Keratinocyte (primary cell): ENCODE results near the gene ERC2. TPM values are rescaled to one million over a fixed set of nuclear protein-coding genes. Genes with fewer than 3 reads are reported as not detected.

Experiments used
- DNase-seq: peaks from one replicate; pipeline ENCODE4 v3.0.0-alpha.2; 2011; ENCODE audit warnings: low read depth, missing footprints, low spot score
- FAIRE-seq: peaks from 2 replicates; lab custom pipeline; 2011; peaks lifted over from hg19 to GRCh38; lab: Jason Lieb, UNC
- H2AFZ ChIP-seq: 2 replicates; pipeline ENCODE4 v1.6.0; 2012; ENCODE audit warnings: low read length, control low read depth, inconsistent platforms; ENCODE audit not compliant: control insufficient read depth
- H3K27ac ChIP-seq: 2 replicates; pipeline ENCODE4 v1.5.1; 2011; ENCODE audit warnings: low read length; ENCODE audit not compliant: control insufficient read depth, insufficient read depth
- H3K27me3 ChIP-seq: 3 replicates; pipeline ENCODE4 v1.6.0; 2011; ENCODE audit warnings: low read length; ENCODE audit not compliant: control insufficient read depth, insufficient read depth; ENCODE audit errors: extremely low read depth
- H3K36me3 ChIP-seq, 2 experiments: 2 replicates in 1 of 2; 3 replicates in 1 of 2; pipeline ENCODE4 v1.5.1; 2011; ENCODE audit warnings: low read length in 2 of 2, mild to moderate bottlenecking in 1 of 2; ENCODE audit not compliant: control insufficient read depth in 2 of 2, insufficient read depth in 2 of 2; ENCODE audit errors: extremely low read depth in 1 of 2
- H3K4me1 ChIP-seq: 3 replicates; pipeline ENCODE4 v1.5.1; 2011; ENCODE audit warnings: low read length; ENCODE audit not compliant: control insufficient read depth, insufficient read depth; ENCODE audit errors: extremely low read depth
- H3K4me2 ChIP-seq: 3 replicates; pipeline ENCODE4 v1.6.0; 2011; ENCODE audit warnings: low read depth, low read length; ENCODE audit not compliant: control insufficient read depth, insufficient read depth; ENCODE audit errors: extremely low read depth
- H3K4me3 ChIP-seq, 3 experiments: fragments of 200-600 bp in 1 of 3; sonication (generic) in 1 of 3; 2 replicates in 2 of 3; 3 replicates in 1 of 3; pipeline ENCODE4 v1.5.1; 2011 to 2016; ENCODE audit warnings: low read length in 3 of 3, mild to moderate bottlenecking in 3 of 3, control low read depth in 2 of 3, inconsistent platforms in 1 of 3, low read depth in 1 of 3, mixed read lengths in 1 of 3, mixed run types in 1 of 3, moderate library complexity in 1 of 3; ENCODE audit not compliant: control insufficient read depth in 2 of 3, insufficient read depth in 2 of 3; ENCODE audit errors: extremely low read depth in 1 of 3
- H3K79me2 ChIP-seq: 2 replicates; pipeline ENCODE4 v1.6.0; 2012; ENCODE audit warnings: low read length; ENCODE audit not compliant: control insufficient read depth, insufficient read depth
- H3K9ac ChIP-seq: 3 replicates; pipeline ENCODE4 v1.6.0; 2011; ENCODE audit warnings: low read length; ENCODE audit not compliant: control insufficient read depth, insufficient read depth; ENCODE audit errors: extremely low read depth
- H3K9me1 ChIP-seq: 3 replicates; pipeline ENCODE4 v1.6.0; 2011; ENCODE audit warnings: low read length; ENCODE audit not compliant: control insufficient read depth, insufficient read depth; ENCODE audit errors: extremely low read depth
- H3K9me3 ChIP-seq: 2 replicates; pipeline ENCODE4 v1.5.1; 2012; ENCODE audit warnings: low read depth, low read length; ENCODE audit not compliant: control insufficient read depth
- H4K20me1 ChIP-seq: 3 replicates; pipeline ENCODE4 v1.6.0; 2011; ENCODE audit warnings: low read length; ENCODE audit not compliant: control insufficient read depth, insufficient read depth; ENCODE audit errors: extremely low read depth
- CTCF ChIP-seq, 3 experiments: IDR thresholded peaks in 1 of 3; conservative IDR thresholded peaks in 1 of 3; optimal IDR thresholded peaks in 1 of 3; 2 replicates in 2 of 3; 3 replicates in 1 of 3; pipeline versions ENCODE3 to v1.5.1; 2011; ENCODE audit warnings: low read length in 3 of 3, mild to moderate bottlenecking in 3 of 3, moderate library complexity in 2 of 3, control low read depth in 1 of 3, inconsistent platforms in 1 of 3; ENCODE audit not compliant: insufficient read depth in 2 of 3; ENCODE audit errors: extremely low read depth in 1 of 3
- EZH2 ChIP-seq: IDR thresholded peaks from one replicate; pipeline ENCODE4 v1.6.1; 2012; ENCODE audit warnings: inconsistent platforms, mild to moderate bottlenecking, low read length, moderate library complexity
- dilution Hi-C: fragments of 300-500 bp; cut with MboI; formaldehyde crosslinking; loops from one replicate; pipeline ENCODE4 v1.7.0; 2020; ENCODE audit warnings: low sequenced_read_pairs; ENCODE audit not compliant: extremely low pct_ligation_motif_present
- polyA plus RNA-seq, 5 experiments: library from polyadenylated mRNA; depleted of rRNA in 3 of 5; stranded (reverse) in 3 of 5; stranded (forward) in 1 of 5; unstranded in 1 of 5; fragments of >200 nt; gene quantifications; 1 replicate in 1 of 5; 2 replicates in 3 of 5; 3 replicates in 1 of 5; pipeline versions ENCODE4 v1.2.1 to v1.2.3, GENCODE V29; 2011 to 2012; ENCODE audit warnings: missing spikeins in 2 of 5, low read depth in 1 of 5, low replicate concordance in 1 of 5

The ERC2 gene
- polyA plus RNA-seq, 1 donor (not counting 4 experiments of a cell fraction or from before 2014, with no cell fraction given), result 0.08 TPM

- Histone ChIP-seq H3K36me3 (no peaks in the 10 kb centered on the region), H3K9ac (no peak overlapping the region), H3K9me1 (no peaks in the 10 kb centered on the region), H3K27ac (no peak overlapping the region), H3K9me3 (no peaks in the 10 kb centered on the region), H3K4me3 (no peak overlapping the region), H3K27me3 (no peaks in the 10 kb centered on the region), H4K20me1 (no peaks in the 10 kb centered on the region), H2AFZ (no peak overlapping the region), H3K4me1 (no peaks in the 10 kb centered on the region), H3K4me2 (no peak overlapping the region), H3K79me2 (no peaks in the 10 kb centered on the region)
- DNase-seq (no peak), FAIRE-seq (no peak)
- no peak for TF ChIP-seq EZH2
- no peak for TF ChIP-seq CTCF (optimal IDR thresholded peaks at IDR 0.05 in 1 of 3, IDR thresholded peaks at IDR 0.05 in 1 of 3, conservative IDR thresholded peaks at IDR 0.05 in 1 of 3; ENCODE audit: extremely low read depth in 1 of 3, insufficient read depth in 2 of 3, low read length in 3 of 3)
- dilution Hi-C loops, result loop anchor here (25.0 kb wide), 1 partner anchor 244 kb away; the partner anchor contains the start of gene WNT5A
Measured at GRCh38 chr3:55731741-55732140, 736.5 kb downstream of the ERC2 start.

GRCh38 chr3:55729546-55729945 is 738.7 kb downstream of the ERC2 start:
- Histone ChIP-seq H3K27me3 (peaks cover 4% of the 10 kb centered on the region), H4K20me1 (no peaks in the 10 kb centered on the region), H3K4me1 (no peaks in the 10 kb centered on the region), H3K36me3 (no peaks in the 10 kb centered on the region), H2AFZ (no peak overlapping the region), H3K9ac (no peak overlapping the region), H3K4me2 (no peak overlapping the region), H3K9me3 (no peaks in the 10 kb centered on the region), H3K27ac (no peak overlapping the region), H3K9me1 (no peaks in the 10 kb centered on the region), H3K4me3 (no peak overlapping the region), H3K79me2 (no peaks in the 10 kb centered on the region)
- dilution Hi-C loops, result loop anchor here (25.0 kb wide), 1 partner anchor 242 kb away; the partner anchor contains the start of gene WNT5A
- TF ChIP-seq EZH2 (no peak), CTCF (optimal IDR thresholded peaks at IDR 0.05 in 1 of 3, IDR thresholded peaks at IDR 0.05 in 1 of 3, conservative IDR thresholded peaks at IDR 0.05 in 1 of 3; ENCODE audit: extremely low read depth in 1 of 3, insufficient read depth in 2 of 3, low read length in 3 of 3) (no peak)
- no peak for FAIRE-seq
- no peak for DNase-seq
